Skin of body (tissue), 3 donors: ENCODE data around the gene OSGEP. TPM values are rescaled to one million over a fixed set of nuclear protein-coding genes. Genes with fewer than 3 reads are reported as not detected.

ENCODE experiments used
- DNase-seq: peaks from one replicate; lab custom pipeline; 2025; lab: John Stamatoyannopoulos, UW
- small RNA-seq: library from RNA; depleted of rRNA; stranded (forward); fragments of <200 nt; gene quantifications from one replicate; pipeline ENCODE3, GENCODE V24; 2014; ENCODE audit warnings: low replicate concordance
- total RNA-seq: library from RNA; depleted of rRNA; stranded (reverse); fragments of >200 nt; gene quantifications from one replicate; pipeline ENCODE4 v1.2.3, GENCODE V29; 2014

OSGEP gene
- total RNA-seq, 1 donor from 2014 or later = 33.6 TPM

DNA sequence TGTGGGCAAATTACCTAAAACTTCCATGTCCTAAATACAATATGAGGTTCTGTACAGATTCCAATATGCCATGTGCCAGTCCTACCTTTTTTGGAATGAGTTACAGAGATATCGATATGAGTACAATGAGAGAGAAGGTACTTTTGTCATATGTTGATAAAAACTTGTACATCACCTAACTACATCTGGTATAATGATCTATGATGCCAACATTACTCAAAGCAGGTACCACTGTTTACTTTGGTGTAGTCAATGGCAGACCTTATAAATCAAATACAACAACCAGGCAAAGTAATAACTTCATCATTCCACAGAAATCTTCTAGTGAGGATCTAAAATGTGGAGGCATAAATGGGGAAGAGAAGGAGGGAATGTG, 54.0 kb downstream of the OSGEP start:
- DNase-seq = no peak

DNA sequence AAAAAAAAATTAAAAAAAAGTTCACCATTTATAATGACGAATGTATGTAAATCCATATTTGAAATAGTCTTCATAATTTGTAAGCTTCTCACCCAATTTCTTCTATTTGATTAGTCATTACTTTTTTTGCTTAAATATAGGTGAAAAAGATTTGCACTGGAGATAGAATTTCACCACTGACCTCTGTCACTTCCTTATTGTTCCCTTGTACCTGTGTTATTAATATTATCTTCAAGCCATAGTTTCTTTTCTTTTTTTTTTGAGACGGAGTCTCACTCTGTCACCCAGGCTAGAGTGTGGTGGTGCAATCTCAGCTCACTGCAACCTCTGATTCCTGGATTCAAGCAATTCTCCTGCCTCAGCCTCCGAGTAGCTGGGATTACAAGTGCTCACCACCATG, 57.1 kb downstream of the OSGEP start:
- no peak for DNase-seq

Small RNA genes lying within 50 kb of the gene (small RNA-seq; reads per million reads assigned to genes)
- 0.12 reads per million for gene RNA5SP382

Other genes with a start within 250 kb of the OSGEP start
- gene OR11H6, start 231.1 kb downstream of the OSGEP start, total RNA-seq = not detected
- not detected for gene OR11H7, start 225.8 kb downstream of the OSGEP start, total RNA-seq
- not detected for gene OR11H4, start 215.5 kb downstream of the OSGEP start, total RNA-seq
- 17.7 TPM for gene TTC5, start 148.9 kb downstream of the OSGEP start, total RNA-seq
- gene CCNB1IP1, start 121.5 kb downstream of the OSGEP start, total RNA-seq = 59.9 TPM
- gene PARP2, start 111.2 kb downstream of the OSGEP start, total RNA-seq = 17.0 TPM
- 14.7 TPM for gene TEP1, start 41.3 kb downstream of the OSGEP start, total RNA-seq
- gene KLHL33, start 18.6 kb downstream of the OSGEP start, total RNA-seq = 0.30 TPM
- gene APEX1, start 414 bp upstream of the OSGEP start, total RNA-seq = 60.7 TPM
- gene PIP4P1, start 6.6 kb upstream of the OSGEP start, total RNA-seq = 17.6 TPM
- gene PNP, start 14.6 kb upstream of the OSGEP start, total RNA-seq = 24.4 TPM
- not detected for gene RNASE10, start 50.7 kb upstream of the OSGEP start, total RNA-seq
- gene RNASE9, start 106.2 kb upstream of the OSGEP start, total RNA-seq = not detected
- not detected for gene RNASE11, start 133.2 kb upstream of the OSGEP start, total RNA-seq
- not detected for gene RNASE12, start 136.6 kb upstream of the OSGEP start, total RNA-seq
- not detected for gene OR6S1, start 186.9 kb upstream of the OSGEP start, total RNA-seq
- gene RNASE4, start 229.7 kb upstream of the OSGEP start, total RNA-seq = 31.1 TPM
- 9.6 TPM for gene ANG, start 234.0 kb upstream of the OSGEP start, total RNA-seq